ENCODE data around the gene CPLX1. TPM values are rescaled to one million over a fixed set of nuclear protein-coding genes. Genes with fewer than 3 reads are reported as not detected.

The CPLX1 gene
- total RNA-seq, 2 donors from 2014 or later, result 1.0 to 1.9 TPM

GRCh38 chr4:854356-854755 lies 28.4 kb upstream of the CPLX1 start:
- H3K27ac Mint-ChIP-seq, result no peak overlapping the region
- no peaks in the 10 kb centered on the region for H3K27me3 Mint-ChIP-seq (ENCODE audit: insufficient read depth)
- no peaks in the 10 kb centered on the region for H3K9me3 Mint-ChIP-seq
- Histone ChIP-seq H3K4me3 (ENCODE audit: low read length) (no peak overlapping the region), H3K27ac (ENCODE audit: low read depth, low read length) (no peak overlapping the region), H3K4me1 (ENCODE audit: control insufficient read depth, insufficient read depth, low read length) (no peaks in the 10 kb centered on the region), H3K36me3 (ENCODE audit: control insufficient read depth, insufficient read depth, low read length) (peaks cover 40% of the 10 kb centered on the region), H3K27me3 (ENCODE audit: control insufficient read depth, insufficient read depth, low read length, poor library complexity, severe bottlenecking) (no peaks in the 10 kb centered on the region), H3K9me3 (ENCODE audit: control insufficient read depth, low read length) (no peaks in the 10 kb centered on the region), H3K9ac (ENCODE audit: extremely low read depth, low read length, poor library complexity, severe bottlenecking) (no peak overlapping the region)
- no peak overlapping the region for H3K4me3 Mint-ChIP-seq
- no peaks in the 10 kb centered on the region for H3K4me1 Mint-ChIP-seq
- no peak for DNase-seq
- WGBS, 2 experiments (ENCODE audit: insufficient coverage in 1 of 2, insufficient read length in 1 of 2), result 96% methylated on average over 9 to 11 of the region's 11 CpGs
- H3K36me3 Mint-ChIP-seq (ENCODE audit: low read depth), result peaks cover 67% of the 10 kb centered on the region
- no peak for TF ChIP-seq CTCF (conservative IDR thresholded peaks at IDR 0.05)

GRCh38 chr4:853416-853781 lies 27.5 kb upstream of the CPLX1 start:
- H3K4me3 ChIP-seq (ENCODE audit: low read length), result no peak overlapping the region
- no peaks in the 10 kb centered on the region for H3K27me3 ChIP-seq (ENCODE audit: control insufficient read depth, insufficient read depth, low read length, poor library complexity, severe bottlenecking)
- no peak overlapping the region for H3K27ac ChIP-seq (ENCODE audit: low read depth, low read length)
- H3K4me1 ChIP-seq (ENCODE audit: control insufficient read depth, insufficient read depth, low read length), result no peaks in the 10 kb centered on the region
- no peak overlapping the region for H3K4me3 Mint-ChIP-seq
- H3K9ac ChIP-seq (ENCODE audit: extremely low read depth, low read length, poor library complexity, severe bottlenecking), result no peak overlapping the region
- H3K36me3 Mint-ChIP-seq (ENCODE audit: low read depth), result peaks cover 66% of the 10 kb centered on the region
- no peaks in the 10 kb centered on the region for H3K9me3 ChIP-seq (ENCODE audit: control insufficient read depth, low read length)
- no peaks in the 10 kb centered on the region for H3K4me1 Mint-ChIP-seq
- no peaks in the 10 kb centered on the region for H3K9me3 Mint-ChIP-seq
- no peak for DNase-seq
- no peaks in the 10 kb centered on the region for H3K27me3 Mint-ChIP-seq (ENCODE audit: insufficient read depth)
- no peak for TF ChIP-seq CTCF (conservative IDR thresholded peaks at IDR 0.05)
- 92 to 95% methylated on average over 22 to 33 of the region's 33 CpGs for WGBS, 2 experiments (ENCODE audit: insufficient coverage in 1 of 2, insufficient read length in 1 of 2)
- H3K36me3 ChIP-seq (ENCODE audit: control insufficient read depth, insufficient read depth, low read length), result peaks cover 40% of the 10 kb centered on the region
- H3K27ac Mint-ChIP-seq, result no peak overlapping the region

GRCh38 chr4:851701-852430 lies 25.9 kb upstream of the CPLX1 start:
- H3K4me3 ChIP-seq (ENCODE audit: low read length), result no peak overlapping the region
- no peak overlapping the region for H3K9ac ChIP-seq (ENCODE audit: extremely low read depth, low read length, poor library complexity, severe bottlenecking)
- H3K27ac ChIP-seq (ENCODE audit: low read depth, low read length), result no peak overlapping the region
- H3K4me1 ChIP-seq (ENCODE audit: control insufficient read depth, insufficient read depth, low read length), result no peaks in the 10 kb centered on the region
- WGBS, 2 experiments (ENCODE audit: insufficient coverage in 1 of 2, insufficient read length in 1 of 2), result 94% methylated on average over 30 to 33 of the region's 33 CpGs
- Mint-ChIP-seq H3K4me1 (no peaks in the 10 kb centered on the region), H3K27me3 (ENCODE audit: insufficient read depth) (no peaks in the 10 kb centered on the region), H3K36me3 (ENCODE audit: low read depth) (peaks cover 62% of the 10 kb centered on the region), H3K9me3 (no peaks in the 10 kb centered on the region), H3K27ac (no peak overlapping the region), H3K4me3 (no peak overlapping the region)
- H3K9me3 ChIP-seq (ENCODE audit: control insufficient read depth, low read length), result no peaks in the 10 kb centered on the region
- DNase-seq, result no peak
- H3K27me3 ChIP-seq (ENCODE audit: control insufficient read depth, insufficient read depth, low read length, poor library complexity, severe bottlenecking), result no peaks in the 10 kb centered on the region
- H3K36me3 ChIP-seq (ENCODE audit: control insufficient read depth, insufficient read depth, low read length), result peaks cover 30% of the 10 kb centered on the region
- no peak for TF ChIP-seq CTCF (conservative IDR thresholded peaks at IDR 0.05)
